GM18951 (cell line): ENCODE data around the gene TMPRSS15.

Experiments
- POLR2A ChIP-seq: IDR thresholded peaks from 4 replicates; pipeline ENCODE4 v1.6.1; 2011; ENCODE audit warnings: mild to moderate bottlenecking; ENCODE audit not compliant: insufficient read length, insufficient read depth; ENCODE audit errors: extremely low read depth
- in situ Hi-C: fragments of 300-500 bp; cut with MboI; formaldehyde crosslinking; loops from one replicate; pipeline ENCODE4 v1.12.0; 2022; ENCODE audit warnings: low sequenced_read_pairs, mixed read lengths, inconsistent platforms; ENCODE audit not compliant: unreplicated experiment

TMPRSS15 gene

DNA sequence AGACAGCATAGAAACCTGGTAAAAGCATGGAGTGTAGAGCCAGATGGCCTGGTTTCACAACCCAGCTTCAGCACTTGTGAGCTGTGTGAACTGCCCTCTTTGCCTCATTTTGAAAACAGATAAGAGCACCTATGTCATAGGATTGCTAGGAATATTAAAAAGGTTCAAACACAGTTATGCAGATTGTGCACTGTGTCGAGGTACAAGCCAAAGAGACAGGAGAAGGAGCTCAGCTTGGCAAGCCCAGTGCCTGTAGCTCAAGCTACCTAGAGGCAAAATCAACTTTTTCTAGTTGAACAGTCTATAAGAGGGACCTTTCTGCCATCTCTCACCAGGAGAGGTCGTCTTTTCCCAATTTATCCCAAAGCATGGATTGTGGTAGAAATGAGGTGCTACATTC is 153.9 kb downstream of the TMPRSS15 start:
- in situ Hi-C loops, result no loop called here
- no peak for TF ChIP-seq POLR2A

DNA sequence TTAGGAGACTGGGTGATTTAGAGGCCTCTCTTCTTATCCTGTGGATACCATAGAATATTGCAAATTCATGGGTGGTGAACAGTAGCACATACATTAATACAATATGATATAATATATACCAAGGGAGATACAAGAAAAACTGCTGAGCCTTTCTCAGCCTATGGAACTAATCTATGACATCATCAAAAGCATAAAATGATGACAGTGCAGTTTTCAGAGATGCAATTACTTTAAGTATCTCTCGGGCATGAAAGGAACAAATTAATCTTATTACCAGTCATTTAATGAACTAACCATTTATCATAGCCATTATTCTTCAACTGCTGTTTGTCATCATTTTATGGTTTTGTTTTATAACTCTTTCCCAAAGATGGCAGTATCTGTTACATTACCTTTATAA is 155.4 kb downstream of the TMPRSS15 start:
- in situ Hi-C loops, result no loop called here
- no peak for TF ChIP-seq POLR2A

DNA sequence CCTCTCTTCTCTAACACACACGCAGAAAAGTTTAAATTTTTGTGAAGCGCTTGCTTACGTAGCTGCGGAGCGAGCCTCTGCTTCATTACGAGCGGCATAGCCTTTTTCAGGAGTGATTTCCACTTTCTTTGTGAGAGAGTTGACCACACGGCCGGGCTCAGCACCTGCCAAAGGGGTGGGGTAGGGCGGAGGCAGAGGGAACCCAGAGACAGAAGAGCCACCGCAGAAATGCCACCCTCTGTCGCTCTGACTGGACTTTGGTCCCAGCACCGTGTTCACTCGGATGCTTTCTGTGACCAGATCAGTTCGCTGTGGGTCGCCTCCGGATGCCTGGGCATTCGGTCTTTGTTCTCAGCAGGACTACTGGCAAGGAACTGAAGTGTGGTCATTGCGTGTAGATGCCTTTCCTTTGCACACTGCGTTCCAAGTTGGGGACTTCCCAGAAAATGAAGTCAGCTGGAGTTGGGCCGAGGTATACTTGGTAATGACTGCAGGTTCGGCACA is 158.1 kb downstream of the TMPRSS15 start:
- in situ Hi-C loops, result no loop called here
- no peak for TF ChIP-seq POLR2A

DNA sequence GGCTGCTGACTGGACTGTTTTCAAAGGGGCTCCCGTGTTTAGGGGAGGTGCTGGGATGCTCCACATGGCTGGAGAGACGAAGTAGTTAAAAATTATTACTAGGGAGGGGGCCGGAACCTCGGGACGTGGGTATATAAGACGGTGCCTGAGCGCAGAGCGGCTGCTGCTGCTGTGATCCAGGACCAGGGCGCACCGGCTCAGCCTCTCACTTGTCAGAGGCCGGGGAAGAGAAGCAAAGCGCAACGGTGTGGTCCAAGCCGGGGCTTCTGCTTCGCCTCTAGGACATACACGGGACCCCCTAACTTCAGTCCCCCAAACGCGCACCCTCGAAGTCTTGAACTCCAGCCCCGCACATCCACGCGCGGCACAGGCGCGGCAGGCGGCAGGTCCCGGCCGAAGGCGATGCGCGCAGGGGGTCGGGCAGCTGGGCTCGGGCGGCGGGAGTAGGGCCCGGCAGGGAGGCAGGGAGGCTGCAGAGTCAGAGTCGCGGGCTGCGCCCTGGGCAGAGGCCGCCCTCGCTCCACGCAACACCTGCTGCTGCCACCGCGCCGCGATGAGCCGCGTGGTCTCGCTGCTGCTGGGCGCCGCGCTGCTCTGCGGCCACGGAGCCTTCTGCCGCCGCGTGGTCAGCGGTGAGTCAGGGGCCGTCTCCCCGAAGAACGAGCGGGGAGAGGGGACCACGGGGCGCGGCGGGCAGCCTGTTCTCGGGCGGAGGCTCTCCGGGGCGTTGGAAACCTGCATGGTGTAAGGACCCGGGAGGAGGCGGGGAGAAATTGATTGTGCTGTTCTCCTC is 158.7 kb downstream of the TMPRSS15 start, which contains the start of gene CHODL:
CHODL (plus strand) TSS at position 163 of the 793 bp plus-strand sequence; CDS start at position 554, 391 bp downstream.
- in situ Hi-C loops, result no loop called here
- no peak for TF ChIP-seq POLR2A

GRCh38 chr21:18235545-18235944 is 168.0 kb downstream of the TMPRSS15 start:
- no peak for TF ChIP-seq POLR2A
- in situ Hi-C loops, result no loop called here

GRCh38 chr21:18228060-18228739 is 175.4 kb downstream of the TMPRSS15 start:
- in situ Hi-C loops, result no loop called here

DNA sequence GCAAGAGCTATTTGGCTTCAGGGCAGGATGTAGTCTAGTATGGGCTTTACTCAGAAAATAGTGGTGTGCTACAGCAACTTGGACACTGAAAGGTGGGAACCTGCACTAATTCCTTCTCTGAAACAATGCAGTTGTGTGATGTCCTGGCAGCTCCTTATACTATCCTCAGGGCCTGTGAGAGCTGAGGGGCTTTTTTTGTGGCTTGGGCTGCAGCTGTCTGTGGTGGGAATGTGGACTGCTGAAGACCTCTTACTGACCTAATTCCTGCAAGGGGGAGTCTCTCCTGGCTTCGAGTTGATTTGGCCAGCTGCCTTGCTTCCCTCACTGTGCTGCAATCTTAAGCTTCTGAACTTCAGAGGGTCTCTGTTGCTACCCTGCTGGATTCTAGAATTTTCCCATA is 181.2 kb downstream of the TMPRSS15 start:
- no peak for TF ChIP-seq POLR2A
- in situ Hi-C loops, result no loop called here

More at GRCh38 chr21:18228060-18228739, 175.4 kb downstream of the TMPRSS15 start:
- no peak for TF ChIP-seq POLR2A

GRCh38 chr21:18220498-18220897 is 183.1 kb downstream of the TMPRSS15 start:
- no peak for TF ChIP-seq POLR2A
- in situ Hi-C loops, result no loop called here
